ENCODE measurements around the gene STXBP6. TPM values are rescaled to one million over a fixed set of nuclear protein-coding genes. Genes with fewer than 3 reads are reported as not detected.

The STXBP6 gene
- total RNA-seq, 4 donors from 2014 or later = 44.1 to 120 (median 67.4) TPM

GRCh38 chr14:24979725-24980239 lies 70.2 kb downstream of the STXBP6 start:
- Histone ChIP-seq H3K27me3 (no peaks in the 10 kb centered on the region), H3K36me3 (no peaks in the 10 kb centered on the region), H3K4me3 (replicated peaks in 1 of 3) (no peak overlapping the region), H3K4me1 (peaks cover 17 to 38% of the 10 kb centered on the region in 2 donors), H3K9me3 (no peaks in the 10 kb centered on the region), H3K27ac (no peak overlapping the region)
- no peak for TF ChIP-seq POLR2A (IDR thresholded peaks at IDR 0.05)
- no peak for TF ChIP-seq CTCF (IDR thresholded peaks at IDR 0.05)
- intact Hi-C loops (cut with DNase I) = no loop called here
- WGBS, 2 donors = 88 to 95% methylated on average over 2 of the region's 2 CpGs
- no peak for DNase-seq

GRCh38 chr14:24978862-24979724 lies 70.9 kb downstream of the STXBP6 start:
- Histone ChIP-seq H3K27me3 (no peaks in the 10 kb centered on the region), H3K27ac (no peak overlapping the region), H3K36me3 (no peaks in the 10 kb centered on the region), H3K9me3 (no peaks in the 10 kb centered on the region), H3K4me1 (peaks cover 17 to 38% of the 10 kb centered on the region in 2 donors), H3K4me3 (replicated peaks in 1 of 3) (no peak overlapping the region)
- TF ChIP-seq CTCF (IDR thresholded peaks at IDR 0.05) (no peak), POLR2A (IDR thresholded peaks at IDR 0.05) (no peak)
- WGBS, 2 donors = 91 to 95% methylated on average over 2 of the region's 2 CpGs
- intact Hi-C loops (cut with DNase I) = no loop called here
- DNase-seq = no peak

DNA sequence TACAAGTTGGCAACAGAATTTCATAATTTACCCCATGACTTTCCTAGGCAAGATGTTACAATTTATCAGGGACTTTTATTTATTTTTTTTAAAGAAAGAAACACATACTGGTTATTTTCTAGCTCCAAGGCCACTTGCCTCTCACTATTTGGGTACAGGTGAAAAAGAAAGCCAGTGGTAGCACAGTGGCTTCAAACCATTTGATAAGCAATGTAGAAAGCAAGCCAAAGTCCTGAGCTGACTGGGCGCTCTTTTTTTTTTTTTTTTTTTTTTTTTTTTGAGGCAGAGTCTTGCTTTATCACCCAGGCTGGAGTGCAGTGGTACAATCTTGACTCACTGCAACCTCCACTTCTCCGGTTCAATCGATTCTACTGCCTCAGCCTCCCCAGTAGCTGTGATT lies 73.3 kb downstream of the STXBP6 start:
- Histone ChIP-seq H3K27me3 (no peaks in the 10 kb centered on the region), H3K36me3 (no peaks in the 10 kb centered on the region), H3K27ac (no peak overlapping the region), H3K4me3 (replicated peaks in 1 of 3) (no peak overlapping the region), H3K4me1 (peaks cover 18 to 25% of the 10 kb centered on the region in 2 donors), H3K9me3 (no peaks in the 10 kb centered on the region)
- 88 to 97% methylated on average over 3 of the region's 3 CpGs for WGBS, 2 donors
- no peak for DNase-seq
- intact Hi-C loops (cut with DNase I) = no loop called here
- TF ChIP-seq POLR2A (IDR thresholded peaks at IDR 0.05) (no peak), CTCF (IDR thresholded peaks at IDR 0.05) (no peak)

DNA sequence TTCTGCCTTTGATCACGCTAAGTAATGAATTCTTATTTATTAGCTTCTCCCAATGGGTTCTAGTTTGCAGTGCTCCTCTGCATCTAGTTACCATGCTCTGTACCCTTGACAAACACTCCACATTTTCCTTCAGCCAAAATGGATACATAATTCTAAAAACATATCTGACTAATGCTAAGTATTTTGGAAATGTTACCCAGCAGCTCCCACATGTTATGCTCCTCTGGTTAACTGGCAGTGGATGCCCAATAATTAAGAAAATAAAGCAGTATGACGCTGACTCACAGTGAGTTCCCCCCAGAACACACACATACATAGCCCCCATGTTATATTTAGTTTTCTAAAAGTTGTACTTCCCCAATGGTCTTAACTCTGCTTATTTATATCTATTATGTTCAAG lies 74.6 kb downstream of the STXBP6 start:
- no peaks in the 10 kb centered on the region for H3K27me3 ChIP-seq
- no peak for DNase-seq
- H3K36me3 ChIP-seq = no peaks in the 10 kb centered on the region
- peaks cover 26 to 30% of the 10 kb centered on the region in 2 donors for H3K4me1 ChIP-seq
- H3K27ac ChIP-seq = no peak overlapping the region
- TF ChIP-seq CTCF (IDR thresholded peaks at IDR 0.05) = no peak
- no peak for TF ChIP-seq POLR2A (IDR thresholded peaks at IDR 0.05)
- H3K4me3 ChIP-seq (replicated peaks in 1 of 3) = no peak overlapping the region
- no peaks in the 10 kb centered on the region for H3K9me3 ChIP-seq
- 74 to 89% methylated on average over 2 of the region's 2 CpGs for WGBS, 2 donors
- intact Hi-C loops (cut with DNase I) = no loop called here
